ENCODE data around the gene PRKCB.

Gene PRKCB

DNA sequence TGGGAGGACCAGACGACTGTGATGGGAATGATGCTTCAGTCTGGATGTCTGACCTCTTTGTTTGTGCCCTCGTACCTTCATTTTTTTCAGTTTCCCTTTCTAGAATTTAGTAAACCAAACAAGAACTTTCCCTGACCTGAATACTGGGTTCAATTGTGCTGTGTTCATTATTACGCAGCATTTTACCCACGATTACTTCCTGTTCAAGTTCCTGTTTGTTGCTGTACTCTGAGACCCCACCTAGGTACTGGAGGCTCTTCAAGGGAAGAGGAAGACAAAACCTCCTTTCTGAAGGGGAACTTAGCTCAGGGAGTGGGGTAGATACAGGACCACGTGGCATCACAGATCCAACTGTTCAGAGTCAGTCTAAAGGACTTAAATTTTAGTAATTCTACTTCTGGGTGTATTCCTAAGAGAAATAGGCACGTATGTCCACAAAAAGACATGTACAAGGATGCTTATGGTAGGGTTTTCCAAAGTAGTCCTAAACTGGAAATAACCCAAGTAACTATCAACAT lies 9.2 kb upstream of the PRKCB start:
- TF ChIP-seq EZH2phosphoT487 (conservative IDR thresholded peaks at IDR 0.05; ENCODE audit: low read length), result no peak
- TF ChIP-seq, protein P1, sequence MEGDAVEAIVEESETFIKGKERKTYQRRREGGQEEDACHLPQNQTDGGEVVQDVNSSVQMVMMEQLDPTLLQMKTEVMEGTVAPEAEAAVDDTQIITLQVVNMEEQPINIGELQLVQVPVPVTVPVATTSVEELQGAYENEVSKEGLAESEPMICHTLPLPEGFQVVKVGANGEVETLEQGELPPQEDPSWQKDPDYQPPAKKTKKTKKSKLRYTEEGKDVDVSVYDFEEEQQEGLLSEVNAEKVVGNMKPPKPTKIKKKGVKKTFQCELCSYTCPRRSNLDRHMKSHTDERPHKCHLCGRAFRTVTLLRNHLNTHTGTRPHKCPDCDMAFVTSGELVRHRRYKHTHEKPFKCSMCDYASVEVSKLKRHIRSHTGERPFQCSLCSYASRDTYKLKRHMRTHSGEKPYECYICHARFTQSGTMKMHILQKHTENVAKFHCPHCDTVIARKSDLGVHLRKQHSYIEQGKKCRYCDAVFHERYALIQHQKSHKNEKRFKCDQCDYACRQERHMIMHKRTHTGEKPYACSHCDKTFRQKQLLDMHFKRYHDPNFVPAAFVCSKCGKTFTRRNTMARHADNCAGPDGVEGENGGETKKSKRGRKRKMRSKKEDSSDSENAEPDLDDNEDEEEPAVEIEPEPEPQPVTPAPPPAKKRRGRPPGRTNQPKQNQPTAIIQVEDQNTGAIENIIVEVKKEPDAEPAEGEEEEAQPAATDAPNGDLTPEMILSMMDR (IDR thresholded peaks at IDR 0.05; ENCODE audit: insufficient read depth, low read length, poor library complexity, severe bottlenecking), result no peak
- Histone ChIP-seq H3K27ac (ENCODE audit: low read depth, low read length) (no peak overlapping the region), H2AFZ (ENCODE audit: low read depth, low read length, severe bottlenecking) (peak overlapping the region; percentile 52)

DNA sequence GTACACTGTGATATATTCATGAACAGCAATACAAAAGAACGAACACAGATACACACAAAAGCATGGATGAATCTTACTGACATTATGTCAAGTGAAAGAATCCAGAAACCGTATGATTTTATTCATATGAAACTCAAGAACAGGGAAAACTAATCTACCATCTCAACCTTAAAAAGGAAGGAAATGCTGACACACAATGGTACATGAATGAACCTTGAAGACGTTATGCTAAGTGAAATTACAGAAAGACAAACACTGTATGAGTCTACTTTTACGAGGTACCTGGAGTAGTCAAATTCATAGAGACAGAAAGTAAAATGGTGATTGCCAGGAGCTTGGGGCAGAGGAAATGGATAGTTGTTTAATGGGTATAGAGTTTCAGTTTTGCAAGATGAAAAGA lies 8.7 kb upstream of the PRKCB start:
- Histone ChIP-seq H3K9ac (ENCODE audit: low read length) (no peak overlapping the region), H3K27me3 (ENCODE audit: low read length) (0 out of 2 replicates have a peak, but pooled peaks cover 3% of the 10 kb centered on the region), H3K9me2 (replicated peaks; ENCODE audit: insufficient read depth, low read length) (no peaks in the 10 kb centered on the region), H3K79me2 (ENCODE audit: insufficient read depth, low read length) (no peaks in the 10 kb centered on the region), H3K27ac (ENCODE audit: low read depth, low read length) (no peak overlapping the region), H3F3A (ENCODE audit: insufficient read depth) (no peaks in the 10 kb centered on the region), H3K9me3 (ENCODE audit: insufficient read depth, low read length) (no peaks in the 10 kb centered on the region), H2AFZ (ENCODE audit: low read depth, low read length, severe bottlenecking) (peak overlapping the region; percentile 52), H3K4me3 (ENCODE audit: insufficient read depth, low read length, poor library complexity, severe bottlenecking) (no peak overlapping the region), H4K20me1 (ENCODE audit: low read depth, low read length) (no peaks in the 10 kb centered on the region), H3K36me3 (ENCODE audit: low read length) (no peaks in the 10 kb centered on the region; the same call in 1 of the 2 replicates), H3K4me2 (ENCODE audit: low read depth, low read length, poor library complexity, severe bottlenecking) (peak overlapping the region; percentile 0)
- TF ChIP-seq, protein P1 (IDR thresholded peaks at IDR 0.05; ENCODE audit: insufficient read depth, low read length, poor library complexity, severe bottlenecking), result no peak
- no peak for TF ChIP-seq EZH2phosphoT487 (conservative IDR thresholded peaks at IDR 0.05; ENCODE audit: low read length)

More for the DNA sequence above, 9.2 kb upstream of the PRKCB start:
- Histone ChIP-seq H3K9ac (ENCODE audit: low read length) (no peak overlapping the region), H3K9me3 (ENCODE audit: insufficient read depth, low read length) (no peaks in the 10 kb centered on the region), H3K27me3 (ENCODE audit: low read length) (0 out of 2 replicates have a peak, but pooled peaks cover 3% of the 10 kb centered on the region), H3F3A (ENCODE audit: insufficient read depth) (no peaks in the 10 kb centered on the region), H3K9me2 (replicated peaks; ENCODE audit: insufficient read depth, low read length) (no peaks in the 10 kb centered on the region), H3K4me2 (ENCODE audit: low read depth, low read length, poor library complexity, severe bottlenecking) (peak overlapping the region; percentile 0), H3K79me2 (ENCODE audit: insufficient read depth, low read length) (no peaks in the 10 kb centered on the region), H4K20me1 (ENCODE audit: low read depth, low read length) (no peaks in the 10 kb centered on the region), H3K36me3 (ENCODE audit: low read length) (no peaks in the 10 kb centered on the region; the same call in 1 of the 2 replicates), H3K4me3 (ENCODE audit: insufficient read depth, low read length, poor library complexity, severe bottlenecking) (no peak overlapping the region)

DNA sequence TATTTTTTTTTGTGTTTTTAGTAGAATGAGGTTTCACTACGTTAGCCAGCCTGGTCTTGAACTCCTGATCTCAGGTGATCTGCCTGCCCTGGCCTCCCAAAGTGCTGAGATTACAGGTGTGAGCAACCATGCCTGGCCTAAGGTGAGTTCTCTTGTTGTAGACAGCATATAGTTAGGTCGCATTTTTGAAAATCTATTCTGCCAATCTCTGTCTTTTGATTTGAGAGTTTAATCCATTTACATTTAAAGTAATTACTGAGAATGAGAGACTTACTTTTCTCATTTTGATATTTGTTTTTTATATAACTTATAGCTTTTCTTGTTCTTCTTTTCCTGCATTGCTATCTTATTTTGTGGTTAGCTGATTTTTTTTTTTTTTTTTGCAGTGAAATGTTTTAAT lies 6.3 kb upstream of the PRKCB start:
- Histone ChIP-seq H3F3A (ENCODE audit: insufficient read depth) (no peaks in the 10 kb centered on the region), H3K4me3 (ENCODE audit: insufficient read depth, low read length, poor library complexity, severe bottlenecking) (no peak overlapping the region), H3K4me2 (ENCODE audit: low read depth, low read length, poor library complexity, severe bottlenecking) (no peak overlapping the region), H3K9me2 (replicated peaks; ENCODE audit: insufficient read depth, low read length) (no peaks in the 10 kb centered on the region), H3K27me3 (ENCODE audit: low read length) (no peaks in the 10 kb centered on the region), H3K27ac (ENCODE audit: low read depth, low read length) (no peak overlapping the region), H3K79me2 (ENCODE audit: insufficient read depth, low read length) (no peaks in the 10 kb centered on the region), H3K9me3 (ENCODE audit: insufficient read depth, low read length) (no peaks in the 10 kb centered on the region), H3K36me3 (ENCODE audit: low read length) (no peaks in the 10 kb centered on the region; the same call in 1 of the 2 replicates), H3K9ac (ENCODE audit: low read length) (no peak overlapping the region), H4K20me1 (ENCODE audit: low read depth, low read length) (no peaks in the 10 kb centered on the region), H2AFZ (ENCODE audit: low read depth, low read length, severe bottlenecking) (no peak overlapping the region)
- TF ChIP-seq, protein P1 (IDR thresholded peaks at IDR 0.05; ENCODE audit: insufficient read depth, low read length, poor library complexity, severe bottlenecking), result no peak
- no peak for TF ChIP-seq EZH2phosphoT487 (conservative IDR thresholded peaks at IDR 0.05; ENCODE audit: low read length)

Data from SU-DHL-6 (cell line).